Measurements from ENCODE around the gene DAP.
A peak's percentile ranks its signal among the peaks of the same experiment; 100 is the strongest.
"Not testable (repeated sequence)": the region's sequence is repeated elsewhere in the genome, so short reads cannot be mapped to it uniquely, and the experiment has no call there.

The DAP gene

DNA sequence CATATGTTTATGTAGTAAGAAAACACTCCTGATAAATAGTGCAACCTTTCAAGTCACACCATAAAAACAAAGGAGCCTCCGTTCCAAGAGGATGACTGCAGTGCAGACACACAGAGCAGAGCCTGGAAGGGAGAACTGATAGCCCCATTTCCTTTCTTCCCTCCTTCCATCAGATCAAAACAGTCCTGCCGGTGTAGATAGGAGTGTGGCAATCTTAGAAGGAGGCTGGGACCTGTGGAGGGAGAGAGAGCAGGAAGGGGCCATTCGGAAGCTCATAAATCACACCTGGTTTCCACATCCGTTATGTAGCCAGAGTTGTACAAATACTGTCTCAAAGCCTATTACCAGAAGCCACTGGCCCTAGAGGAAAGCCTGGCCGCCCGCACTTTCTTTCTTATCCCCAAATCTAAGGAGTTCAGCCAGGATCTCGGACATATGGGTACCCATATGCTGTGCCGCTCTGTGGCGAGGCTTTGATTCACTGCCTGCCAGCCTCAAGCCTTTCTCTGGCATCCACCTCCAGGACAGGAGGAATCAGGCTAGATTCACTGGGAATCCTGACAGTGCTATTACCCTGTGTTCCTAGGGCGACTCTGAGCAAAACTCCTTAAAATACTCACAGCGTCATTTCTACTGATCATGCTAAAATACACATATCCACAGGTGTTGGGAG, 26.9 kb downstream of the DAP start:
- no peak for DNase-seq (ENCODE audit: low spot score)

- no peak for DNase-seq (ENCODE audit: low spot score)
Measured at GRCh38 chr5:10733426-10733825, 27.6 kb downstream of the DAP start.

GRCh38 chr5:10731913-10732312, 29.1 kb downstream of the DAP start:
- DNase-seq (ENCODE audit: low spot score): no peak

DNA sequence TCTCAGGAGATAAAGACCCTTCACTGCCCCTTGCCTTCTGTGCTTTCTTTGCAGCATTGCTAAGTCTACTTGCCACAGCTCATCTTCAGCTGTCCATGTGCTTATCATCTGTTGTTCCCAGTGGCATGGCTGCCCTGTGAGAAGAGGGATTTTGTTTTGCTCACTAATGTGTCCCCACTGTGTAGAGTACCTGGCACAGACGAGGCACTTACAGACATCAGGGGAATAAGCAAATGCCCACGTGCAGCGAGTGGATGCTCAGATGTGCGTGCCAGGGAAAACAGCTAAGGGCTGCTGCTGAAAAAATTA, 31.0 kb downstream of the DAP start:
- no peak for DNase-seq (ENCODE audit: low spot score)

- no peak for DNase-seq (ENCODE audit: low spot score)
Measured at GRCh38 chr5:10729320-10730042, 31.6 kb downstream of the DAP start.

- DNase-seq (ENCODE audit: low spot score): no peak
Measured at GRCh38 chr5:10728679-10729078, 32.4 kb downstream of the DAP start.

DNA sequence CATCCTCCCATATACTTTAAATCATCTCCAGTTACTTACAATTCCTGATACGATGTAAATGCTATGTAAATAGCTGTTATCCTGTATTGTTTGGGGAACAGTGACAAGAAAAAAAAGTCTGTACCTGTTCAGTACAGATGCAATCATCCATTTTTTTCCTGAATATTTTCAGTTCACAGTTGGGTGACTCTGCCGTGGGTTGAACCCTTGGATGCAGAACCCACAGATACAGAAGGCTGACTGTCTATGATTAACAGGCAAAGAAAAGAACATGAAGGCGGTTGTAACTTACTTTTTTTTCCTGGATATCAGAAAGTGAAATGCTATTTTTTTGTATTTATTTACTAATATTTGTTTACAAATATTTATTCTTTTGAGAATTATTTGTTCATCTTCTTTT, 33.2 kb downstream of the DAP start:
- DNase-seq (ENCODE audit: low spot score): no peak

- DNase-seq (ENCODE audit: low spot score): no peak
Measured at GRCh38 chr5:10726913-10727517, 34.0 kb downstream of the DAP start.

DNA sequence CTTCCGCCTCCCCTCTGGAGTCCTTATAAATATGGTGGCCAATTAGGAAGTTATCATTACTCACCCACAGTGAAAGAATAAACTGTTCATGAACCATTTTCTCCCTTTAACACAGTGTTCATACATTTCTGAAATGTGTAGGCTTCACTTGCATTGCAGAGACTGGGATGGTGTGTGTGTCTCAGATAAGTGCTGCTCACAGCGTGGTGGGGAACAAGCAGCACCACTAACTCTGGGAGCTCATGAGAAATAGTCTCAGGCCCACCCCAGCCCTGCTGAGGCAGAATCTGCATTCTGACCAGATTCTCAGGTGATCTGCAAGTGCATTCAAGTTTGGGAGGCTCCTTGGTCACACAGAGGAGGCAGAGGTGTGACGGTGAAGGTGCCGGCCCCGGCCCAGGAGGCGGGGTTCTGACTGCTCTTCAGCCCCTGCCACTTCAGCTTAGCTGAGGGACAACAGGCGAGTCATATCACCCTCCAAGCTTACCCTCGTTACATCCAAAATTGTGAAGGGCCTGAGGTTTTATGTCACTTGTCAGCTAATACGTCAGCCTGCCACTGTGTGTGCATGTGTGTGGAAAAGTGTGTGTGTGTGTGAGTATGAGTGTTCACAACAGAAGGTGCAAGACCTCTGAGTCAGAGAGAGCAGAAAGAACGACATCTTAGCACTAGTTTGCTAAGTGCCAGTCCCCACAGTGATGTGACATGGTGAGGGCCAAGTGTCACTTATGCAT, 34.7 kb downstream of the DAP start:
- no peak for DNase-seq (ENCODE audit: low spot score)

DNA sequence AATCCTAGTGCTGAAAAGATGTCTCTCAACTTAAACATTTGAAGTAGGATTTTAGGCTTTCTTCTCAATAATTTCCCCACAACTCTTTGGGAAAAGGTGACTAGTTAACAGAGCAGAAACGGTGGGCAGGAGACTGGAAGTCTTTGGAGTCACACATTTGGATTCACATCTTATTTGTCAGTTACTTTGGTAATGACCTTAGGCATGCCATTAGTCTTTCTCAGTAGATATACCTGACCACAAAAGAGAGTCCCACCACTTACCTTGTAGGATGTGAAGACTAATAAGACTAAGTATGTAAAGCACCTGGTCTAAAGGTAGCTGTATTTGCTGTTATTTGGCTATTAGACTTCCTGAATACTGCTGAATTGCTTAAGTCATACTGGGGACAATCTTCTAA, 35.4 kb downstream of the DAP start:
- DNase-seq (ENCODE audit: low spot score): no peak

- DNase-seq (ENCODE audit: low spot score): peak; percentile 73
Measured at GRCh38 chr5:10724781-10725507, 36.1 kb downstream of the DAP start.

- DNase-seq (ENCODE audit: low spot score): no peak
Measured at GRCh38 chr5:10723514-10723913, 37.5 kb downstream of the DAP start.

DNA sequence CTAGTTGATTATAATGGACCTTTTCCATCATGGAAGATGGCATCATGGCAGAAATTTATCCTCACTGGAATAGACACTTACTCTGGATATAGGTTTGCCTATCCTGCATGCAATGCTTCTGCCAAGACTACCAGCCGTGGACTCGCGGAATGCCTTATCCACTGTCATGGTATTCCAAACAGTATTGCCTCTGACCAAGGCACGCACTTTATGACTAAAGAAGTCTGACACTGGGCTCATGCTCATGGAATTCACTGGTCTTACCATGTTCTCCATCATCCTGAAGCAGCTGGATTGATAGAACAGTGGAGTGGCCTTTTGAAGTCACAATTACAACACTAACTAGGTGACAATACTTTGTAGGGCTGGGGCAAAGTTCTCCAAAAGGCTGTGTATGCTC, 40.3 kb downstream of the DAP start:
- not testable (repeated sequence) for DNase-seq (ENCODE audit: low spot score)

GRCh38 chr5:10719965-10720364, 41.1 kb downstream of the DAP start:
- DNase-seq (ENCODE audit: low spot score): peak; percentile 56

- not testable (repeated sequence) for DNase-seq (ENCODE audit: low spot score)
Measured at GRCh38 chr5:10718617-10719016, 42.4 kb downstream of the DAP start.

DNA sequence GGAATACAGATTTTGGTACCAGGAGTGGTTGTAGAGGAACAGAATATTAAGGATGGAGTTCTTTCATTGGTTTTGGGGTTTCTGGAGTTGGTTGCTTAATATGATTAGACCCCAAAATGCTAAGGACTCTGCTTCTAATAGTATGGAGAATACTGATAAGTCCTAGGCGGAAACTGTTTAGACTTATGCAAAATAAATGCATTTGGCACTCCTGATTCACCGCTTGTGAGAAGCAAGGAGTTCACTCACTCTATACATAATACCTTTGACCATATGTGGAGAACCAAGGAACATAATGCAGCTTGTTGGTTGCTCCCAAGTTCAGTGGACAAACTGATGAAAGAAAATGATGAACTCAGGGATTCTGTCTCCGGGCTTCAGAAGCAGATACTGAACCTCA, 44.2 kb downstream of the DAP start:
- DNase-seq (ENCODE audit: low spot score): not testable (repeated sequence)

DNA sequence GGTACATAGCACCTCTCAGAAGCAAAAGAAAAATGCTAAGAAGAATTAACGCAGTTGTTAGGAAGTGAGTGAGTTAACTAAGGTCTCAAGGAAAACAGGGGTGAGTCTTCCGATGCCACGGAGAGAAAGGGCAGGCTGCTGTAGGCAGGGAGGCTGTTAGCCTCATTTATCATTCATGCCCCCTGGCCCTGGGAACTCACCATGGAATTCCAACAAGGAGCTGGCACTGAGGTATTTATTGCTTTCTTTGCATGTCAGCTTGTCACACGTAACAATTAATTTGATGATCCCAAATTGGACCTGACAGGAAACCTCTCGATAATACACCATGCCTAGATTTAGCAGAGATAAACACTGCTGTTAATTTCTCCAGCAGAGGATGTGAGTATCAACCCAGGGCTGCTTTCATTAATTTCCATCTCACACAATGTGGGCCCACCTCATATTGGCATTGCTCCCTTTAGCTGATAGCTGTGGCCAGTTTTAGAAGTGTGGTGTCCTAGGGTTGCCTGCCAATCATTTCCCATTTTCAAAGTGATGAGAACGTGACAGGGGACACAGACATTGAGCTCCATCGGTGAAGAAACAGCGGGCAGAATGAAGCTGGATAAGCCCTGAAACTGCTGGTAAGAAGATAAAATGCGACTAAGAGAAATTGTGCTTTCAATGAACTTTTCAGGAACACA, 45.3 kb downstream of the DAP start:
- DNase-seq (ENCODE audit: low spot score): no peak

DNA sequence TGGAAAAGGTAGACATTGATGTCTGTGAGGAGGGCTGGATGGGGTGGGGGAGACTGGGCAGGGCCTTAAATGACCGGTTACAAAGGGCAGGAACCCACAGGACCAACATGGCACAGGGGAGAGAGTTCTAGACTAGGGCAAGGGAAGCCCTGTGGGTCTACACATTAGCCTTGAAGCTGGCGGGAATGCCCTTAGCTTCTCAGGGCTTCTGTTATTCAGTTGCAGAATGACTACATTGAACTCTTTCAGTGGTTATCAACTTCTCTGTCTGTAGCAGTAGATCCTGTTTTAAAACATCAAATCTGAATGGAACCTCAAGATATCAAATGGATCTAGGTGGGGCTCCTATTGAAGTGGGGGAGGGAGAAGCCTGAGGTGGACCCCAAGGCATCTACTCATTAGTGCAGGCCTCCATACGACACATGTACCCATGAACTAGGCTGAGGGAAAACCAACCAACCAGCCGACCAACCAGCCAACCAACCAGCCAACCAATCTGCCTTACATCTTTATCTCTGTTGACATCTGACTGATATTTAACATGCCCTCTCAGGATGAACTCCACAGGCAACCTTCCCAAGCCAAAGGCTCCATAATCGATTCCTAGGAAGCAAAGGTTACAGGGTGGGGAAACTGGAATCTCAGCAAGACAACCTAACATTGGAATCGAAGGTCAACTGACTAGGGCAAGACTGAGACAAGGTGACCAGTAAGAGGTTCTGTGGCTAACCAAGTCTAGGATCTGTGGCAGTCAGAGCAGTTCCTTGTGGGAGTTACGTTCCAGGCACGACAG, 48.3 kb downstream of the DAP start:
- DNase-seq (ENCODE audit: low spot score): no peak

- no peak for DNase-seq (ENCODE audit: low spot score)
Measured at GRCh38 chr5:10711562-10711961, 49.5 kb downstream of the DAP start.

DNA sequence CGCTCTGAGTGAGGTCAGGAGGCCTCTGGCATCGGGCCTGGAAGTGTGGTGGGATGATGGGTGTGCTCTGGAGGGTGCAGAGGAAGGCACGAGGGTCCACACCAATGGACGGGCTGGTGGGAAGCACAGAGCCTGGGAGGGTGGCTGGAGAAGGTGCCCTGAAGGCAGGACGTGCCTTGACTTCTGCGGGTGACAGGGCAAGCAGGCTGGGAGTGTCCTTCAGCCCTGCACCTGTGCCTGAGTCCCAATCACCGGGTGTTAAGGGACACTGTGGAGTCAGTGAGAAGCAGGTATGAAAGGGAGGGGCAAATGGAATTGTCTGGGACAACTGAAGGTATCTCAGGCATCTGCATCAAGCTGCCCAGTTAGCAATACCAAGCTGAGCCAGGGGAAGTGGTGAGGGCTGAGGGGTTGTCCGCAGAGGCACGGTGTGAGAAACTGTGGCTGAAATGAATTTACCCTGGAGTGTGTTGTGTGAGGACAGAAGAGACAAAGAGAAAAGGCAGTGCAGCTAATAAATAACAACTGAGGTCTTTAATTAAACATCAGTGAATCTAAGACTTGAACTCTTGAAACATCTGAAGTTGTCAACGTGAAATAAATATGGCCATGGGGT, 50.4 kb downstream of the DAP start:
- DNase-seq (ENCODE audit: low spot score): no peak

Measured in AG08396 (cell line).